Neural cell (in vitro differentiated cells): ENCODE results near the gene PLSCR5. TPM values are rescaled to one million over a fixed set of nuclear protein-coding genes. Genes with fewer than 3 reads are reported as not detected.

Source experiments
- H2AFZ ChIP-seq: fragments of 200-600, 300-800 bp; sonication (generic), shearing (Covaris generic); 2 replicates; pipeline ENCODE4 v1.6.0; 2014; ENCODE audit warnings: low read depth, mild to moderate bottlenecking, antibody characterized with exemption, low read length, moderate library complexity
- H3F3A ChIP-seq: fragments of 200-600 bp; shearing (Covaris generic); 2 replicates; pipeline ENCODE4 v1.6.1; 2016; ENCODE audit warnings: mild to moderate bottlenecking, moderate library complexity, mixed read lengths, antibody characterized with exemption, low read length; ENCODE audit not compliant: insufficient read depth, poor library complexity, severe bottlenecking
- H3K27ac ChIP-seq: fragments of 200-600, 300-800 bp; sonication (generic), shearing (Covaris generic); 2 replicates; pipeline ENCODE4 v1.5.1; 2014; ENCODE audit warnings: mild to moderate bottlenecking, low read length, moderate library complexity
- H3K27me3 ChIP-seq: fragments of 300-800, 200-600 bp; sonication (generic), shearing (Covaris generic); 2 replicates; pipeline ENCODE4 v1.6.0; 2014; ENCODE audit warnings: mild to moderate bottlenecking, low read depth, low read length, moderate library complexity; ENCODE audit not compliant: insufficient read depth
- H3K36me3 ChIP-seq: fragments of 300-800, 200-600 bp; sonication (generic), shearing (Covaris generic); 2 replicates; pipeline ENCODE4 v1.5.1; 2014; ENCODE audit warnings: mild to moderate bottlenecking, antibody characterized with exemption, low read length, moderate library complexity; ENCODE audit not compliant: insufficient read depth
- H3K4me2 ChIP-seq: fragments of 300-800, 200-600 bp; sonication (generic), shearing (Covaris generic); 2 replicates; pipeline ENCODE4 v1.6.0; 2014; ENCODE audit warnings: mild to moderate bottlenecking, low read length
- H3K4me3 ChIP-seq: fragments of 300-800, 200-600 bp; sonication (generic), shearing (Covaris generic); 2 replicates; pipeline ENCODE4 v1.5.1; 2014; ENCODE audit warnings: mild to moderate bottlenecking, low read length, moderate library complexity
- H3K79me2 ChIP-seq: fragments of 200-600 bp; shearing (Covaris generic); replicated peaks from 2 replicates; pipeline ENCODE4 v1.6.0; 2014; ENCODE audit warnings: mild to moderate bottlenecking, low read length, moderate library complexity; ENCODE audit not compliant: insufficient read depth
- H3K9ac ChIP-seq: fragments of 300-800, 200-600 bp; sonication (generic), shearing (Covaris generic); 2 replicates; pipeline ENCODE4 v1.6.1; 2016; ENCODE audit warnings: mild to moderate bottlenecking, low read length, mixed read lengths
- H3K9me2 ChIP-seq: fragments of 200-600 bp; shearing (Covaris generic); 2 replicates; pipeline ENCODE4 v1.6.1; 2016; ENCODE audit warnings: mild to moderate bottlenecking, low read length, mixed read lengths; ENCODE audit not compliant: insufficient read depth
- H3K9me3 ChIP-seq: fragments of 200-600, 300-800 bp; sonication (generic), shearing (Covaris generic); 2 replicates; pipeline ENCODE4 v1.6.1; 2016; ENCODE audit warnings: mild to moderate bottlenecking, mixed run types, low read length, moderate library complexity, mixed read lengths
- H4K20me1 ChIP-seq: fragments of 200-600 bp; shearing (Covaris generic); 2 replicates; pipeline ENCODE4 v1.6.1; 2016; ENCODE audit warnings: mild to moderate bottlenecking, mixed run types; ENCODE audit not compliant: insufficient read depth
- CTCF ChIP-seq: fragments of 450-650 bp; IDR thresholded peaks from 2 replicates; pipeline ENCODE4 v1.5.1; 2014; ENCODE audit warnings: antibody characterized with exemption, mild to moderate bottlenecking, moderate library complexity; ENCODE audit not compliant: poor library complexity, severe bottlenecking
- EP300 ChIP-seq: fragments of 450-650 bp; conservative IDR thresholded peaks from 2 replicates; pipeline ENCODE4 v1.6.1; 2014; ENCODE audit warnings: antibody characterized with exemption, mild to moderate bottlenecking, moderate library complexity; ENCODE audit not compliant: poor library complexity, severe bottlenecking
- MXI1 ChIP-seq: fragments of 450-650 bp; conservative IDR thresholded peaks from 2 replicates; pipeline ENCODE4 v1.6.1; 2014; ENCODE audit warnings: antibody characterized with exemption, mild to moderate bottlenecking; ENCODE audit not compliant: poor library complexity, severe bottlenecking
- POLR2AphosphoS5 ChIP-seq: IDR thresholded peaks from 2 replicates; pipeline ENCODE4 v1.6.1; 2012
- RAD21 ChIP-seq: fragments of 450-650 bp; conservative IDR thresholded peaks from 2 replicates; pipeline ENCODE4 v1.6.1; 2014; ENCODE audit warnings: antibody characterized with exemption, mild to moderate bottlenecking, moderate library complexity
- REST ChIP-seq: IDR thresholded peaks from 2 replicates; pipeline ENCODE4 v1.6.1; 2012; ENCODE audit warnings: borderline replicate concordance
- SMC3 ChIP-seq: fragments of 450-650 bp; conservative IDR thresholded peaks from 2 replicates; pipeline ENCODE4 v1.6.1; 2014; ENCODE audit warnings: antibody characterized with exemption, mild to moderate bottlenecking, moderate library complexity; ENCODE audit not compliant: poor library complexity
- polyA plus RNA-seq: library from polyadenylated mRNA; depleted of rRNA; stranded (reverse); fragments of >200 nt; gene quantifications from 2 replicates; pipeline ENCODE4 v1.2.3, GENCODE V29; 2014

The PLSCR5 gene
- polyA plus RNA-seq, 1 donor from 2014 or later, result 0.37 TPM

GRCh38 chr3:146547235-146547835 is 57.8 kb downstream of the PLSCR5 start:
- Histone ChIP-seq H3K9me3 (no peaks in the 10 kb centered on the region), H2AFZ (no peak overlapping the region), H3K4me2 (no peak overlapping the region), H4K20me1 (no peaks in the 10 kb centered on the region), H3K79me2 (no peaks in the 10 kb centered on the region), H3K36me3 (no peaks in the 10 kb centered on the region), H3K4me3 (no peak overlapping the region), H3K9me2 (no peaks in the 10 kb centered on the region), H3K9ac (no peak overlapping the region), H3F3A (no peaks in the 10 kb centered on the region), H3K27ac (no peak overlapping the region), H3K27me3 (peaks cover 15% of the 10 kb centered on the region)
- TF ChIP-seq CTCF (no peak), MXI1 (no peak), POLR2AphosphoS5 (no peak), SMC3 (no peak), REST (no peak), RAD21 (no peak), EP300 (no peak)

- Histone ChIP-seq H3K9me2 (no peaks in the 10 kb centered on the region), H4K20me1 (no peaks in the 10 kb centered on the region), H3K27me3 (peaks cover 15% of the 10 kb centered on the region), H3K79me2 (no peaks in the 10 kb centered on the region), H3K9ac (no peak overlapping the region), H3K4me2 (no peak overlapping the region), H2AFZ (no peak overlapping the region), H3F3A (no peaks in the 10 kb centered on the region), H3K36me3 (no peaks in the 10 kb centered on the region), H3K27ac (no peak overlapping the region), H3K9me3 (no peaks in the 10 kb centered on the region), H3K4me3 (no peak overlapping the region)
- TF ChIP-seq EP300 (no peak), MXI1 (no peak)
These were observed 58.7 kb downstream of the PLSCR5 start for GRCh38 chr3:146546366-146546965.
